Endothelial cell of umbilical vein (primary cell): ENCODE data around the gene SWT1. TPM values are rescaled to one million over a fixed set of nuclear protein-coding genes. Genes with fewer than 3 reads are reported as not detected.

Experiments
- BruUV-seq: library from RNA; stranded (reverse); fragments of 400-500 nt; replicated peaks from 2 replicates; lab custom pipeline; 2021; lab: Mats Ljungman, UMichigan
- CTCF ChIA-PET: fragments of 300-600, 350-600 bp; sonication (Branson Sonifier 250); formaldehyde crosslinking; loops from one replicate; lab custom pipeline; 2021; ENCODE audit warnings: antibody characterized with exemption, inconsistent platforms; lab: Charles Lee
- POLR2A ChIA-PET: fragments of 300-600, 350-600 bp; sonication (Branson Sonifier 250); formaldehyde crosslinking; loops from one replicate; lab custom pipeline; 2021; ENCODE audit warnings: antibody characterized with exemption, inconsistent platforms; lab: Charles Lee
- DNase-seq: peaks from one replicate; pipeline ENCODE4 v3.0.0-alpha.2; 2011; ENCODE audit warnings: low read depth, low spot score
- FAIRE-seq: peaks from 2 replicates; lab custom pipeline; 2011; peaks lifted over from hg19 to GRCh38; lab: Jason Lieb, UNC
- H2AFZ ChIP-seq: 2 replicates; pipeline ENCODE4 v1.6.0; 2012; ENCODE audit warnings: low read depth, low read length, control low read depth, inconsistent platforms
- H3K27ac ChIP-seq: 2 replicates; pipeline ENCODE4 v1.5.1; 2011; ENCODE audit warnings: low read depth, mild to moderate bottlenecking, control low read depth, low read length, moderate library complexity; ENCODE audit not compliant: insufficient read depth
- H3K27me3 ChIP-seq, 2 experiments: 2 replicates each; pipeline versions ENCODE4 v1.6.0 to v1.6.1; 2011; ENCODE audit warnings: low read length in 2 of 2, mixed read lengths in 1 of 2; ENCODE audit not compliant: control insufficient read depth in 2 of 2, insufficient read depth in 2 of 2
- H3K36me3 ChIP-seq, 2 experiments: 2 replicates in 1 of 2; 3 replicates in 1 of 2; pipeline ENCODE4 v1.5.1; 2011; ENCODE audit warnings: low read length in 2 of 2, mild to moderate bottlenecking in 1 of 2, moderate library complexity in 1 of 2; ENCODE audit not compliant: control insufficient read depth in 2 of 2, insufficient read depth in 2 of 2; ENCODE audit errors: extremely low read depth in 1 of 2
- H3K4me1 ChIP-seq: 3 replicates; pipeline ENCODE4 v1.5.1; 2011; ENCODE audit warnings: mild to moderate bottlenecking, low read length; ENCODE audit not compliant: control insufficient read depth, insufficient read depth; ENCODE audit errors: extremely low read depth
- H3K4me2 ChIP-seq: 2 replicates; pipeline ENCODE4 v1.6.1; 2011; ENCODE audit warnings: low read length, control low read depth, mixed read lengths; ENCODE audit not compliant: insufficient read depth
- H3K4me3 ChIP-seq, 3 experiments: fragments of 200-600 bp in 1 of 3; sonication (generic), shearing (Covaris generic) in 1 of 3; replicated peaks in 1 of 3; 2 replicates each; pipeline ENCODE4 v1.5.1; 2011 to 2016; ENCODE audit warnings: control low read depth in 3 of 3, low read length in 3 of 3, mild to moderate bottlenecking in 2 of 3, inconsistent platforms in 1 of 3, low read depth in 1 of 3, moderate library complexity in 1 of 3; ENCODE audit not compliant: insufficient read depth in 1 of 3
- H3K79me2 ChIP-seq: 2 replicates; pipeline ENCODE4 v1.6.0; 2012; ENCODE audit warnings: low read length, inconsistent platforms; ENCODE audit not compliant: control insufficient read depth, insufficient read depth
- H3K9ac ChIP-seq: replicated peaks from 2 replicates; pipeline ENCODE3; 2011; ENCODE audit warnings: low read length, control low read depth; ENCODE audit not compliant: insufficient read depth; ENCODE audit errors: extremely low read depth
- H3K9me1 ChIP-seq: replicated peaks from 3 replicates; pipeline ENCODE4 v1.6.0; 2011; ENCODE audit warnings: mild to moderate bottlenecking, low read length; ENCODE audit not compliant: control insufficient read depth, insufficient read depth; ENCODE audit errors: extremely low read depth
- H3K9me3 ChIP-seq: replicated peaks from 2 replicates; pipeline ENCODE4 v1.5.1; 2012; ENCODE audit warnings: low read length, inconsistent platforms; ENCODE audit not compliant: control insufficient read depth, insufficient read depth
- H4K20me1 ChIP-seq: replicated peaks from 2 replicates; pipeline ENCODE3; 2011; ENCODE audit warnings: mild to moderate bottlenecking, low read length; ENCODE audit not compliant: control insufficient read depth, insufficient read depth; ENCODE audit errors: extremely low read depth
- EZH2 ChIP-seq: IDR thresholded peaks from 2 replicates; pipeline ENCODE4 v1.6.1; 2012; ENCODE audit warnings: borderline replicate concordance, low read depth, mild to moderate bottlenecking, moderate library complexity, low read length, inconsistent platforms; ENCODE audit not compliant: severe bottlenecking
- FOS ChIP-seq: IDR thresholded peaks from 2 replicates; pipeline ENCODE4 v1.6.1; 2011; ENCODE audit warnings: mild to moderate bottlenecking, low read length, moderate library complexity, borderline replicate concordance; ENCODE audit not compliant: insufficient read depth
- GATA2 ChIP-seq: IDR thresholded peaks from 2 replicates; pipeline ENCODE4 v1.7.0; 2011; ENCODE audit warnings: low read depth, mild to moderate bottlenecking, moderate library complexity, mixed read lengths, low read length; ENCODE audit not compliant: insufficient read length, insufficient read depth
- JUN ChIP-seq: IDR thresholded peaks from 2 replicates; pipeline ENCODE4 v1.6.1; 2011; ENCODE audit warnings: borderline replicate concordance, low read depth; ENCODE audit not compliant: insufficient read length, insufficient read depth
- MYC ChIP-seq: IDR thresholded peaks from one replicate; pipeline ENCODE4 v1.6.1; 2011; ENCODE audit warnings: mild to moderate bottlenecking, low read depth, low read length
- POLR2A ChIP-seq: IDR thresholded peaks from 2 replicates; pipeline ENCODE4 v1.6.1; 2012; ENCODE audit warnings: low read depth, mild to moderate bottlenecking, control low read depth, low read length
- POLR2AphosphoS5 ChIP-seq: IDR thresholded peaks from 2 replicates; pipeline ENCODE4 v1.6.1; 2012; ENCODE audit warnings: low read depth, mild to moderate bottlenecking, control low read depth, low read length, moderate library complexity; ENCODE audit not compliant: insufficient read depth
- dilution Hi-C: fragments of 300-500 bp; cut with MboI; formaldehyde crosslinking; loops from one replicate; pipeline ENCODE4 v1.15.0; 2019; ENCODE audit warnings: low sequenced_read_pairs; ENCODE audit not compliant: extremely low pct_ligation_motif_present
- intact Hi-C: fragments of 100-400 bp; cut with micrococcal nuclease; formaldehyde crosslinking; loops from one replicate; pipeline ENCODE4 v1.10.0; 2022
- polyA plus RNA-seq, 4 experiments: library from polyadenylated mRNA; depleted of rRNA in 3 of 4; stranded (reverse) in 3 of 4; unstranded in 1 of 4; fragments of >200 nt; gene quantifications; 2 replicates each; pipeline versions ENCODE4 v1.2.1 to v1.2.3, GENCODE V29; 2011 to 2012; ENCODE audit warnings: missing spikeins in 1 of 4
- total RNA-seq: library from RNA; stranded (reverse); gene quantifications from 2 replicates; pipeline ENCODE4 v1.2.3, GENCODE V29; 2021
- TF ChIP-seq, protein P1 (sequence below), 2 donors: IDR thresholded peaks; 1 replicate in 1 of 2; 2 replicates in 1 of 2; pipeline ENCODE4 v1.5.1; 2011; ENCODE audit warnings: low read length in 2 of 2, mild to moderate bottlenecking in 2 of 2, moderate library complexity in 2 of 2, control low read depth in 1 of 2, inconsistent platforms in 1 of 2, low read depth in 1 of 2; ENCODE audit not compliant: insufficient read depth in 1 of 2; ENCODE audit errors: extremely low read depth in 1 of 2
- TF ChIP-seq, protein P2 (sequence below): IDR thresholded peaks from 2 replicates; pipeline ENCODE4 v1.6.1; 2011; ENCODE audit not compliant: insufficient read depth, insufficient read length

The SWT1 gene
- total and polyA plus RNA-seq, 2 donors (not counting 3 experiments of a cell fraction or from before 2014, with no cell fraction given), result 1.0 to 4.3 TPM

DNA sequence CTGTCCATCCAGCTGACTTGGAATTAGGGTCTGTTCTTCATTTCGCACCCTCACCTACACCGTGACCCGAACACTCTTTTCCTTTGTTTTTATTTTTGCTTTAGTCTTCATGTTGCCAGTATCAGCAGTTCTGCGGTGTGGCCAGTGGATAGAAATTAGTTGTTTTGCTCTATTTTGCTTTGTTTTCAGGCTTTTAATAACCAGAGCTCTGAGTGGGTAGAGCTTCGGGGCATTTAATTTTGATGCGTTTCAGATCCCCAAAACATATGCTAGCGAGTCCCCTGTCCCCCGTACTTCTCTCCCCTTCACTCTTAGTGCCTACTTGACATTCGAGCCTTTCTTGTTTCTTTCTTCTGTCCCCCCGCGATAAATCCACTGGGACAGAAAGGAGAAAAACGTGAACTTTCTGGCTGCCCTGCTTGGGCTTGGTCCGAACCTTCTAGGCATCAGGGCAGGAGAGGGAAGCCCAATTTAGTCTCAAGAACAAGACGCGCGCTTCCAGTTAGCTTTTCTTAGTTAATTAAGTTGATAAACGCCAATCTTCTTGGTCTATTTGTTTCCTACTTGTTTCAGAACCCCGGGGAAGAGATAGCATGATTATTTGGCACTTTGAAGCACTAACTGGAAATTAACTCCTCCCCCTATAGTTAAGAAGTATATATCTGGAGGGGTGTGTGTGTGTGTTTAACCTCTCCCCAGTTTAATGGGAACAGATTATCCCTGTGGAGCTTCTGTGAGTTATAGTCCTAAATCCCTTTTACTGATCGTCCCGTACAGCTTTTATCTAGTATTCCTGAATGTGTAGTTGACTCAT, 839 bp downstream of the SWT1 start:
- dilution Hi-C loops (no loop called here), intact Hi-C loops (loop anchor here (1.0 to 5.0 kb wide), 5 partner anchors 112 to 514 kb away; partner anchors contain the start of gene IVNS1ABP)
- no peak for FAIRE-seq
- peaks cover 8% of the 10 kb centered on the region for H3K79me2 ChIP-seq
- peak overlapping the region; percentile 98 for H3K4me2 ChIP-seq
- H3K9me1 ChIP-seq, result no peaks in the 10 kb centered on the region
- BruUV-seq, result TSS peak; percentile 56
- H3K27ac ChIP-seq, result peak overlapping the region; percentile 10
- H3K4me1 ChIP-seq, result peaks cover 19% of the 10 kb centered on the region
- no peaks in the 10 kb centered on the region for H3K27me3 ChIP-seq
- ChIA-PET CTCF (interaction anchor here (0.7 to 3.3 kb wide), 6 partner anchors 10 to 523 kb away, joined by 3 to 36 read pairs (median 4); no protein-coding TSS in a partner anchor), POLR2A (interaction anchor here (0.5 to 1.0 kb wide), 2 partner anchors 19 to 113 kb away, joined by 3 to 6 read pairs; partner anchors contain the start of gene RNF2)
- H3K4me3 ChIP-seq, result peak overlapping the region; percentile 60 to 95 (median 87)
- H3K9ac ChIP-seq, result peak overlapping the region; percentile 73
- peak; percentile 49 for DNase-seq
- H3K36me3 ChIP-seq, result no peaks in the 10 kb centered on the region
- H3K9me3 ChIP-seq, result no peaks in the 10 kb centered on the region
- peak overlapping the region; percentile 94 for H2AFZ ChIP-seq
- no peaks in the 10 kb centered on the region for H4K20me1 ChIP-seq
- TF ChIP-seq POLR2AphosphoS5, result no peak
- TF ChIP-seq, protein P1, sequence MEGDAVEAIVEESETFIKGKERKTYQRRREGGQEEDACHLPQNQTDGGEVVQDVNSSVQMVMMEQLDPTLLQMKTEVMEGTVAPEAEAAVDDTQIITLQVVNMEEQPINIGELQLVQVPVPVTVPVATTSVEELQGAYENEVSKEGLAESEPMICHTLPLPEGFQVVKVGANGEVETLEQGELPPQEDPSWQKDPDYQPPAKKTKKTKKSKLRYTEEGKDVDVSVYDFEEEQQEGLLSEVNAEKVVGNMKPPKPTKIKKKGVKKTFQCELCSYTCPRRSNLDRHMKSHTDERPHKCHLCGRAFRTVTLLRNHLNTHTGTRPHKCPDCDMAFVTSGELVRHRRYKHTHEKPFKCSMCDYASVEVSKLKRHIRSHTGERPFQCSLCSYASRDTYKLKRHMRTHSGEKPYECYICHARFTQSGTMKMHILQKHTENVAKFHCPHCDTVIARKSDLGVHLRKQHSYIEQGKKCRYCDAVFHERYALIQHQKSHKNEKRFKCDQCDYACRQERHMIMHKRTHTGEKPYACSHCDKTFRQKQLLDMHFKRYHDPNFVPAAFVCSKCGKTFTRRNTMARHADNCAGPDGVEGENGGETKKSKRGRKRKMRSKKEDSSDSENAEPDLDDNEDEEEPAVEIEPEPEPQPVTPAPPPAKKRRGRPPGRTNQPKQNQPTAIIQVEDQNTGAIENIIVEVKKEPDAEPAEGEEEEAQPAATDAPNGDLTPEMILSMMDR (IDR thresholded peaks at IDR 0.05; ENCODE audit: extremely low read depth in 1 of 2, insufficient read depth in 1 of 2, low read depth in 1 of 2, low read length in 2 of 2), result no peak
- peak; percentile 76 for TF ChIP-seq POLR2A
- TF ChIP-seq JUN, result no peak
- TF ChIP-seq, protein P2, sequence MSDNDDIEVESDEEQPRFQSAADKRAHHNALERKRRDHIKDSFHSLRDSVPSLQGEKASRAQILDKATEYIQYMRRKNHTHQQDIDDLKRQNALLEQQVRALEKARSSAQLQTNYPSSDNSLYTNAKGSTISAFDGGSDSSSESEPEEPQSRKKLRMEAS, result no peak
- no peak for TF ChIP-seq EZH2
- TF ChIP-seq FOS, result no peak
- no peak for TF ChIP-seq GATA2
- no peak for TF ChIP-seq MYC
